ENCODE results near the gene GRIP1.
A peak's percentile ranks its signal among the peaks of the same experiment; 100 is the strongest.

Gene GRIP1

DNA sequence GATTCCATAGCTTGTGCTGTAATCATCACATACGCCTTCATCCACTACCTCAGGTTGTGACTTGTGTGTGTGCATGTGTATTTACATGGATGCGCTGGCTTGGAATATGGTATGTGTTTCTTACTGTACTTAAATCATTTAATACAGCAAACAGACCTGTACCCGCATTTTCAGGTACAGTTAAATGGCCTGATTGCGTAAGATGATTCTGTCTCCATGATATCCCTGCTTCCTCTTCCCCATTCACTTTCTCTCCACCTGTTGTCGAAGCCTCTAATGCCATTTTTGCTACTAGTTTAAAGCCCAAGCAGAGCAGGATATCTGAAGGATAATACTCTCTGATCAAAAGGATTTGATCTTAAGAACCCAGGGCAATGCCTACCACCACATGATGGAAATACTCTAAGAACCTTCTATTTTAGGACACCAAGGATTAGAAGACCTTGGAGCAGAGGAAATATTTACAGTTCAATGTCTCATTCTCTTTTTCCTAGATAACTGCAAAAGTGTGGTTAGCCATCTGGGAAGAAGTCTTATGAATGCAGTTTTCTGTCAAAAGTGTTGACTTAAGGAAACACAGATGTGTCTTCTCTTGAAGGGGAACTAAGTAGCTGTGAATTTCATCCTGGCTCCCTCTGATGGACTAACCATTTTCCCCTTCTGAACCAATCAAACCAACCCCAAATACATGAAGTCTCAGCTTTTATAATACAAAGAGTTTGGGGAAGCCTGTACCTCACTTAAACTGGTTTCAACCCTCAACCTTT lies 297.9 kb downstream of the GRIP1 start:
- TF ChIP-seq RAD21 (IDR thresholded peaks at IDR 0.05; ENCODE audit: low read depth) (no peak), CEBPB (IDR thresholded peaks at IDR 0.05) (peak; percentile 58; the same call in 1 of the 2 replicates)

DNA sequence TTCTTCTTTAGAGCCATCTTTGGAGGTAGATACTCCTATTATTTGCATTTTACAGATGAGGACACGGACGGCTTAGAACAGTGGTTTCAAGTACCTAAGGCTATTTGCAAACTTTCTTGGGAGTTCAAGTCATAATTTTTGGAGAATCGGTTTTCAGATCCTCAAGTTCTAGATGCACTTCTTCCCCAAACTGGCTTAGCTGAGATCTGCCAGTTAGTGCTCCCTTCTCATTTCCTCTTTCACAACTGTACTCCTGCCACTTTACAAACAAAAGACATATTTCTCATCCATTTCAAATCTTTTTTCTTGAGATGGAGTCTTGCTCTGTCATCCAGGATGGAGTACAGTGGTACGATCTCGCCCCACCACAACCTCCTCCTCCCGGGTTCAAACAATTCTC lies 299.3 kb downstream of the GRIP1 start:
- TF ChIP-seq EP300 (IDR thresholded peaks at IDR 0.05; ENCODE audit: borderline replicate concordance) (no peak), RAD21 (IDR thresholded peaks at IDR 0.05; ENCODE audit: low read depth) (no peak), CEBPB (IDR thresholded peaks at IDR 0.05) (no peak), REST (IDR thresholded peaks at IDR 0.05; ENCODE audit: low read depth) (no peak), CREB1 (IDR thresholded peaks at IDR 0.05; ENCODE audit: low read depth) (no peak), FOXM1 (IDR thresholded peaks at IDR 0.05; ENCODE audit: borderline replicate concordance, low read depth) (no peak)

GRCh38 chr12:66375560-66375959 lies 303.3 kb downstream of the GRIP1 start:
- TF ChIP-seq TEAD4 (IDR thresholded peaks at IDR 0.05), result no peak
- no peak for TF ChIP-seq TAF1 (IDR thresholded peaks at IDR 0.05; ENCODE audit: low read depth)
- TF ChIP-seq NFIC (IDR thresholded peaks at IDR 0.05), result no peak
- TF ChIP-seq MAX (IDR thresholded peaks at IDR 0.05), result no peak
- TF ChIP-seq REST (IDR thresholded peaks at IDR 0.05; ENCODE audit: low read depth), result no peak
- no peak for TF ChIP-seq CEBPB (IDR thresholded peaks at IDR 0.05)
- TF ChIP-seq USF1 (IDR thresholded peaks at IDR 0.05), result no peak
- TF ChIP-seq CREB1 (IDR thresholded peaks at IDR 0.05; ENCODE audit: low read depth), result no peak
- no peak for TF ChIP-seq TCF12 (IDR thresholded peaks at IDR 0.05; ENCODE audit: low read depth)
- no peak for TF ChIP-seq EP300 (IDR thresholded peaks at IDR 0.05; ENCODE audit: borderline replicate concordance)
- TF ChIP-seq RAD21 (IDR thresholded peaks at IDR 0.05; ENCODE audit: low read depth), result no peak
- TF ChIP-seq ZBTB7A (IDR thresholded peaks at IDR 0.05; ENCODE audit: low read depth), result no peak
- TF ChIP-seq EGR1 (IDR thresholded peaks at IDR 0.05), result no peak

DNA sequence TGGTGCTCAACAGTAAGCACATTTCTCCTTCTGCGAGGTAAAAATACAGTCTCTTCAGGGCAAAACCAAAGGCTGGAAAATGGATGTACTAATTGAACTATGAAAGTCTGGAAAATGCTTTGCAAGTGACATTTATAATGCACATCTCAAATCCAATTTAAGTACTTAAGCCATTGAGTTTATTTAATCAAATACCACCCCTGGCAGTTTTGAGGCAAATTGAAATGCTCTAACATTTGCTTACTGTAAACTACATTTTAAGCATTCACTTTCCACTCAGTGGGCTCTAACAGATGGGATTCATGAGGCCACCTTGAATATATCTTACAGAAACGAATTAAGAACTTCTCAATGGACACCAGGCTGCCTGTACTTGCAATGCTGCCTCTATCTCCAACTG lies 306.9 kb downstream of the GRIP1 start:
- no peak for TF ChIP-seq EP300 (IDR thresholded peaks at IDR 0.05; ENCODE audit: borderline replicate concordance)
- no peak for TF ChIP-seq NFIC (IDR thresholded peaks at IDR 0.05)
- no peak for TF ChIP-seq MAX (IDR thresholded peaks at IDR 0.05)
- no peak for TF ChIP-seq TAF1 (IDR thresholded peaks at IDR 0.05; ENCODE audit: low read depth)
- no peak for TF ChIP-seq USF1 (IDR thresholded peaks at IDR 0.05)
- no peak for TF ChIP-seq CREB1 (IDR thresholded peaks at IDR 0.05; ENCODE audit: low read depth)
- no peak for TF ChIP-seq FOXM1 (IDR thresholded peaks at IDR 0.05; ENCODE audit: borderline replicate concordance, low read depth)
- TF ChIP-seq ZBTB7A (IDR thresholded peaks at IDR 0.05; ENCODE audit: low read depth), result no peak

GRCh38 chr12:66367015-66367667 lies 311.7 kb downstream of the GRIP1 start:
- TF ChIP-seq EGR1 (IDR thresholded peaks at IDR 0.05), result no peak
- no peak for TF ChIP-seq CREB1 (IDR thresholded peaks at IDR 0.05; ENCODE audit: low read depth)
- no peak for TF ChIP-seq CEBPB (IDR thresholded peaks at IDR 0.05)
- TF ChIP-seq YY1 (IDR thresholded peaks at IDR 0.05; ENCODE audit: low read depth), result no peak
- no peak for TF ChIP-seq REST (IDR thresholded peaks at IDR 0.05; ENCODE audit: low read depth)
